ENCODE measurements around the gene KLK2. TPM values are rescaled to one million over a fixed set of nuclear protein-coding genes. Genes with fewer than 3 reads are reported as not detected.
A peak's percentile ranks its signal among the peaks of the same experiment; 100 is the strongest.

The KLK2 gene
- total and polyA plus RNA-seq, 2 of the 8 experiments (the other 6 are each of a cell fraction or from before 2014, with no cell fraction given): 0.20 TPM; not detected in 1

GRCh38 chr19:50835103-50835784 lies 38.0 kb upstream of the KLK2 start:
- peak overlapping the region; percentile 59 to 76 (median 64) for H3K4me3 ChIP-seq (ENCODE audit: extremely low read depth in 1 of 4, insufficient read depth in 2 of 4, low read depth in 3 of 4, low read length in 4 of 4)
- H3K9me3 ChIP-seq (ENCODE audit: insufficient read depth in 2 of 2, low read depth in 1 of 2, low read length in 1 of 2): no peaks in the 10 kb centered on the region
- peak overlapping the region; percentile 20 for H3K56ac ChIP-seq (replicated peaks; ENCODE audit: insufficient read length, low read depth, low read length)
- no peak overlapping the region for H3K14ac ChIP-seq (ENCODE audit: insufficient read length)
- H2BK120ac ChIP-seq (replicated peaks; ENCODE audit: low read depth, low read length): no peak overlapping the region
- H2BK15ac ChIP-seq (ENCODE audit: low read length): no peak overlapping the region; the same call in 1 of the 2 replicates
- no peaks in the 10 kb centered on the region for H3K36me3 ChIP-seq (ENCODE audit: control insufficient read depth in 2 of 4, insufficient read depth in 4 of 4, low read length in 3 of 4)
- no peak overlapping the region for H3K27ac ChIP-seq (ENCODE audit: low read depth, low read length)
- H2BK5ac ChIP-seq (ENCODE audit: low read depth, low read length): peak overlapping the region; percentile 32; the same call in 1 of the 2 replicates
- no peak overlapping the region for H2BK20ac ChIP-seq (ENCODE audit: low read length)
- POLR2A ChIA-PET (ENCODE audit: partially characterized antibody): interaction anchor here (0.8 to 2.0 kb wide), 4 partner anchors 31 to 74 kb away, joined by 3 to 10 read pairs (median 3); no protein-coding TSS in a partner anchor
- H2AK5ac ChIP-seq (ENCODE audit: low read depth, low read length): no peak overlapping the region
- no peak overlapping the region for H4K5ac ChIP-seq (ENCODE audit: insufficient read length, low read depth, low read length)
- H3K9ac ChIP-seq (replicated peaks in 1 of 4; ENCODE audit: extremely low read depth in 1 of 4, low read depth in 3 of 4, low read length in 3 of 4): peak overlapping the region in 3 of 4 experiments; percentile 15 to 53 (median 40); a peak in 4 of 7 replicates
- 45% methylated on average over 13 of the region's 13 CpGs; no CpG with 5 or more reads in 1 of the 2 experiments for WGBS, 2 experiments (ENCODE audit: extremely low coverage in 1 of 2, insufficient coverage in 1 of 2, insufficient read length in 1 of 2, insufficient replicate concordance in 2 of 2, low coverage in 1 of 2, low lambda C conversion rate in 2 of 2, missing lambda C conversion rate in 1 of 2)
- H3K4ac ChIP-seq (replicated peaks; ENCODE audit: insufficient read length, low read depth, low read length): no peak overlapping the region
- H3K79me2 ChIP-seq (ENCODE audit: control insufficient read depth in 1 of 2, insufficient read depth in 2 of 2, low read length in 2 of 2): no peaks in the 10 kb centered on the region
- no peaks in the 10 kb centered on the region for H4K20me1 ChIP-seq (replicated peaks in 1 of 2; ENCODE audit: control insufficient read depth in 1 of 2, insufficient read depth in 2 of 2, low read length in 2 of 2)
- TF ChIP-seq CEBPB (IDR thresholded peaks at IDR 0.05; ENCODE audit: low read depth, low read length) (no peak), KDM1A (IDR thresholded peaks at IDR 0.05; ENCODE audit: borderline replicate concordance, low read length) (no peak), BACH1 (IDR thresholded peaks at IDR 0.05; ENCODE audit: low read length) (no peak), RAD21 (IDR thresholded peaks at IDR 0.05 in 1 of 2, conservative IDR thresholded peaks at IDR 0.05 in 1 of 2; ENCODE audit: low read depth in 2 of 2, low read length in 2 of 2) (no peak), BRCA1 (IDR thresholded peaks at IDR 0.05; ENCODE audit: low read depth, low read length) (no peak), ASH2L (IDR thresholded peaks at IDR 0.05; ENCODE audit: low read length) (no peak)
- TF ChIP-seq, protein P1, sequence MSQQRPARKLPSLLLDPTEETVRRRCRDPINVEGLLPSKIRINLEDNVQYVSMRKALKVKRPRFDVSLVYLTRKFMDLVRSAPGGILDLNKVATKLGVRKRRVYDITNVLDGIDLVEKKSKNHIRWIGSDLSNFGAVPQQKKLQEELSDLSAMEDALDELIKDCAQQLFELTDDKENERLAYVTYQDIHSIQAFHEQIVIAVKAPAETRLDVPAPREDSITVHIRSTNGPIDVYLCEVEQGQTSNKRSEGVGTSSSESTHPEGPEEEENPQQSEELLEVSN (IDR thresholded peaks at IDR 0.05): 0 out of 2 replicates have a peak, but pooled peaks have one; percentile 21
- H3K4me1 ChIP-seq (replicated peaks in 1 of 4; ENCODE audit: control insufficient read depth in 3 of 4, insufficient read depth in 4 of 4, low read length in 3 of 4): peaks cover 0 to 7% (median 2%) of the 10 kb centered on the region in 4 experiments; a peak in 3 of 7 replicates
- DNase-seq (ENCODE audit: low read depth in 1 of 2, low spot score in 2 of 2): no peak
- H2AFZ ChIP-seq (ENCODE audit: low read length): peak overlapping the region; percentile 95
- no peaks in the 10 kb centered on the region for H3K79me1 ChIP-seq (ENCODE audit: low read depth, low read length)
- H4K91ac ChIP-seq (replicated peaks; ENCODE audit: insufficient read length, low read length): no peak overlapping the region
- H3K23me2 ChIP-seq (ENCODE audit: low read depth, low read length): peaks cover 8% of the 10 kb centered on the region; the same call in 1 of the 2 replicates
- no peak overlapping the region for H3K23ac ChIP-seq (ENCODE audit: insufficient read length)
- 0 out of 2 replicates have a peak overlapping the region, but pooled peaks have one; percentile 11 for H2BK12ac ChIP-seq (ENCODE audit: low read depth, low read length)
- H3K18ac ChIP-seq (ENCODE audit: extremely low read depth, low read length): peak overlapping the region; percentile 97
- peak overlapping the region; percentile 80 for H3K4me2 ChIP-seq (ENCODE audit: insufficient read depth in 1 of 2, low read depth in 2 of 2, low read length in 2 of 2)
- no peak for FAIRE-seq
- CTCF ChIA-PET (ENCODE audit: partially characterized antibody): interaction anchor here (1.0 kb wide), 1 partner anchor 36 kb away, joined by 3 read pairs; no protein-coding TSS in a partner anchor
- peaks cover 0 to 22% (median 7%) of the 10 kb centered on the region in 4 experiments; a peak in 6 of 7 replicates for H3K27me3 ChIP-seq (replicated peaks in 1 of 4; ENCODE audit: control insufficient read depth in 3 of 4, extremely low read depth in 1 of 4, insufficient read depth in 3 of 4, low read length in 3 of 4)
- no peak overlapping the region for H4K8ac ChIP-seq (ENCODE audit: extremely low read depth, insufficient read depth, low read length)
